ENCODE results near the gene FOXP1.

Gene FOXP1

DNA sequence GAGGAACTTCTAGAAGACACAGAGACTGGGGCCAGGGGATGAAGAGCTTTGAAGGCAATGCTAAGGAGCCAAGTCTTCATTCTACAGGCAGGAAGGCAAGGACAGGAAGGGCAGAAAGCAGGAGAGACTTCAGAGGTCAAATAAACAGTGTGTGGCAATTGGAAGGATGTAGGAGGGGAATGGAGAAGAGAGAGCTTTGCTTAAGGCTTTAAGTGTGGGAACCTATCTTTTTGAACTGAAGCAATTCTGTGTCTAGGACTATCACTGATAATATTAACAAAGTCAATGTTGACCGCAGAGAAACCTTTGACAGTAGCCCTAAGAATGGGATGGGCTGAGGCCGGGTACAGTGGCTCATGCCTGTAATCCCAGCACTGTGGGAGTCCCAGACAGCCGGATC, 325.0 kb downstream of the FOXP1 start:
- no peak overlapping the region for H3K4me3 ChIP-seq (ENCODE audit: low read length)
- no peak for TF ChIP-seq ZNF274 (IDR thresholded peaks at IDR 0.05; ENCODE audit: low read depth, low read length)

- no peak for TF ChIP-seq ZNF274 (IDR thresholded peaks at IDR 0.05; ENCODE audit: low read depth, low read length)
- H3K4me3 ChIP-seq (ENCODE audit: low read length): no peak overlapping the region
Observed at GRCh38 chr3:71258116-71258515, 325.4 kb downstream of the FOXP1 start.

DNA sequence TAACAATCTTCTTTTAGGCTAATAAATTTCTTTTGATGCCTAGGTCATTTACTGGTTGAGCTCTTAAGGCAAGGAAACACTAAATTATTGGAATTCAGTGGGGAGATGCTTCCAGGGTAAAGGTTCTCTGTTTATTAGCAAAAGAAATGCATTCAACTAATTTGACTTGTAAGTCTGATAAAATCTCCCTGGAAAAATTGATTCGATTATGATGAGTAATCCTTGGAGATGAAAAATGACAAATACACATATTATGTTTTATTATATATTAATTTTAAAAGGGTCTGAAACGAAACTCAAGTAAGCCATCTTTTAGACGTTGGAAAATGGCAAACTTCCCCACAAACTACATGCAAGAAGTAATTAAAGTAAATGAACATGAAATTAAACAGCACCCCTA, 328.0 kb downstream of the FOXP1 start:
- H3K4me3 ChIP-seq (ENCODE audit: low read length): no peak overlapping the region
- no peak for TF ChIP-seq ZNF274 (IDR thresholded peaks at IDR 0.05; ENCODE audit: low read depth, low read length)

GRCh38 chr3:71254281-71255057, 329.1 kb downstream of the FOXP1 start:
- no peak for TF ChIP-seq ZNF274 (IDR thresholded peaks at IDR 0.05; ENCODE audit: low read depth, low read length)
- no peak overlapping the region for H3K4me3 ChIP-seq (ENCODE audit: low read length)

- no peak for TF ChIP-seq ZNF274 (IDR thresholded peaks at IDR 0.05; ENCODE audit: low read depth, low read length)
- H3K4me3 ChIP-seq (ENCODE audit: low read length): no peak overlapping the region
Observed at GRCh38 chr3:71253169-71253568, 330.4 kb downstream of the FOXP1 start.

DNA sequence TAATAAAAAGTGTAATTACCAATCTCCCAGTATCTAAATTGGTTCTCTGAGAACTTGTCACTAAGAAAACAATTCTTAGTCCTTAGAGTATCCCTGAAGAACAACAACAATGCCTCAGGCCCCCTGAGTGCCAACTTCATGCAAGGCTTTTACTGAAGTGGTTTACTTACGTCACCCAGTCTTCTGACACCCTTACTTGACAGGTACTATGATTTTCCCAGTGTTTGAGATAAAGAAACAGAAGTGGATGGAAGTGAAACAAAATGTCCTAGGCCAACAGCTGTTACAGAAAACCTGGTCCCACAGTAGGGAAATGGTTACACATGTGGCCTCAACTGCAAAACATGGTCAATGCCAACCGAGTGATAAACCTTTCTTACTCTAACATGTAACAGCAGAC, 331.1 kb downstream of the FOXP1 start:
- TF ChIP-seq ZNF274 (IDR thresholded peaks at IDR 0.05; ENCODE audit: low read depth, low read length): no peak
- no peak overlapping the region for H3K4me3 ChIP-seq (ENCODE audit: low read length)

GRCh38 chr3:71251156-71251775, 332.3 kb downstream of the FOXP1 start:
- H3K4me3 ChIP-seq (ENCODE audit: low read length): no peak overlapping the region
- no peak for TF ChIP-seq ZNF274 (IDR thresholded peaks at IDR 0.05; ENCODE audit: low read depth, low read length)

GRCh38 chr3:71250026-71250425, 333.5 kb downstream of the FOXP1 start:
- TF ChIP-seq ZNF274 (IDR thresholded peaks at IDR 0.05; ENCODE audit: low read depth, low read length): no peak
- H3K4me3 ChIP-seq (ENCODE audit: low read length): no peak overlapping the region

GRCh38 chr3:71247958-71248335, 335.6 kb downstream of the FOXP1 start:
- no peak overlapping the region for H3K4me3 ChIP-seq (ENCODE audit: low read length)
- no peak for TF ChIP-seq ZNF274 (IDR thresholded peaks at IDR 0.05; ENCODE audit: low read depth, low read length)

GRCh38 chr3:71247221-71247957, 336.1 kb downstream of the FOXP1 start:
- H3K4me3 ChIP-seq (ENCODE audit: low read length): no peak overlapping the region
- no peak for TF ChIP-seq ZNF274 (IDR thresholded peaks at IDR 0.05; ENCODE audit: low read depth, low read length)

DNA sequence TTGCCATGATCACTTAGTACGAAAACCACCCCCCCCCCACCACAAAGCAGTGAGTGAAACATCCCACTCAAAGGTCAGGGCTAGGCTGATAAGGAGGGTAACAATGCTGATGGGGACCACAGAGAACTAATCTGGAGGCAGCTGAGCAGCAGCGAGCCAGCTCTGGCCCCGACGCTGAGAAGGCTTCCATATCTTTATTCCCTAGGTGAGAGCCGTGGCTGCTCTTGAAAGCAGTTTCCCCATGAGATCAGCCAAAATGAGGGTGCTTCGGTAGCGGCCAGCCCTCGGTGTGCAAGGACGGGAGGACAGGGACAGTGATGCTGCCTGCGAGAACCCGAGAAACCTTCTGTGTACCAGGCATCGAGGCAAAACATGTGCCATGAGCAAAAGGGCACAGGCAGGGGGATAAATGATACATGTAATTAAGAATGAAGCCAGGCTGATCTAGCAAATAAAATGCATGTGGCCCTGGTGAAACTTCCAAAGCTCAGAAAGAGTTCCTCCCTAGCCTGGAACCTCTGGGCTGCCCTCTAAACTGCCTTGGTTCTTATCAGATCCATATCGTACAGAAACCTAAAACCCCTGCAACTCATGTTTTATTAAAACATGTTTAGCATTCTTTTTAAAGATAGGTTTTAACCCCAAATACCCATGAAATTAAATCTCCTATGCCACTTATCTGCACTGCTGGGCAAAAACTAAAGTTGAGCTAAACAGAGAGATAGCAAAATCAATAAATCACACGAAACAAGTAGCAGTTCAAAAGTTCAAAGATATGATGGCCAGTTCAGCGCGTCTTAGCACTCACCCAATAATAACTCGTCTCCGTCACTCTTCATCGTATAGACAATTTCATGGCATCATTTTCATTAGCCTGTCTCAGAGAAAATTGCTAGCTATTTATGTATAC, 337.3 kb downstream of the FOXP1 start:
- no peak for TF ChIP-seq ZNF274 (IDR thresholded peaks at IDR 0.05; ENCODE audit: low read depth, low read length)
- no peak overlapping the region for H3K4me3 ChIP-seq (ENCODE audit: low read length)

DNA sequence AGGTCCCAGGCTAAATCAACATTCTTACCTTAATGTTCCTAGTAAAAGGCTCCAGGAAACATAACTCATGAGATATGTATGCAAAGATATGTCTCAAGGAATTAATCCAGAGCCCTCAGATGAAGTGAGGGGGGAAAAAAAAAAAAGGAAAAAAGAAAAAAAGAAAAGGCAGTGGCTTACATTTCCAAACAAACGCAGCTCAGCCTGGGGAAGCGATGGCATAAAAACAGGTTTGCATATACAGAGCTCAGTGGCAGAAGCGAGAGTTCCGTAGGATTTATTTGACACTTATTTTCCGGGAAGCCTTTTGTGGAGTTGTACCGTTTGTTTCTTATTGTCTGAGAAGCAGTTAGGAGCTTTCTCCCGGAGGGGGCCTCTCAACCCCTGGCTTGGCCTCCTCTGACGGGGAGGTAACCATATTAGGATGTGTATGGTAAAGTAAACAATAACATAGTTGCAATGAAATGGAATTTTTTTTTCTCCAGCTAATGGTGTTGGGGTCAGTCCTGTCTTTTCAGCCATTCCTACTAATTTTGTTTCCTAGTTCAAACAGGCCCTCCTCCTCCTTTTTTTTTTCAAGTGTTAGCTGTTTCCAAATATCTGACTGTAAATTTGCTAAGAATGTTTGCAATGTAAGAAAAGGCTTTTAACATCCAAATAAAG, 338.6 kb downstream of the FOXP1 start:
- H3K4me3 ChIP-seq (ENCODE audit: low read length): no peak overlapping the region
- no peak for TF ChIP-seq ZNF274 (IDR thresholded peaks at IDR 0.05; ENCODE audit: low read depth, low read length)

GRCh38 chr3:71244153-71244825, 339.2 kb downstream of the FOXP1 start:
- no peak overlapping the region for H3K4me3 ChIP-seq (ENCODE audit: low read length)
- no peak for TF ChIP-seq ZNF274 (IDR thresholded peaks at IDR 0.05; ENCODE audit: low read depth, low read length)
